Endothelial cell of umbilical vein (primary cell): Measurements from ENCODE around the gene SPTLC2. TPM values are rescaled to one million over a fixed set of nuclear protein-coding genes. Genes with fewer than 3 reads are reported as not detected.

ENCODE experiments used
- BruUV-seq: library from RNA; stranded (reverse); fragments of 400-500 nt; replicated peaks from 2 replicates; lab custom pipeline; 2021; lab: Mats Ljungman, UMichigan
- CTCF ChIA-PET: fragments of 300-600, 350-600 bp; sonication (Branson Sonifier 250); formaldehyde crosslinking; loops from one replicate; lab custom pipeline; 2021; ENCODE audit warnings: antibody characterized with exemption, inconsistent platforms; lab: Charles Lee
- POLR2A ChIA-PET: fragments of 300-600, 350-600 bp; sonication (Branson Sonifier 250); formaldehyde crosslinking; loops from one replicate; lab custom pipeline; 2021; ENCODE audit warnings: antibody characterized with exemption, inconsistent platforms; lab: Charles Lee
- DNase-seq: peaks from one replicate; pipeline ENCODE4 v3.0.0-alpha.2; 2011; ENCODE audit warnings: low read depth, low spot score
- FAIRE-seq: peaks from 2 replicates; lab custom pipeline; 2011; peaks lifted over from hg19 to GRCh38; lab: Jason Lieb, UNC
- H2AFZ ChIP-seq: 2 replicates; pipeline ENCODE4 v1.6.0; 2012; ENCODE audit warnings: low read depth, low read length, control low read depth, inconsistent platforms
- H3K27ac ChIP-seq: 2 replicates; pipeline ENCODE4 v1.5.1; 2011; ENCODE audit warnings: low read depth, mild to moderate bottlenecking, control low read depth, low read length, moderate library complexity; ENCODE audit not compliant: insufficient read depth
- H3K27me3 ChIP-seq, 2 experiments: 2 replicates each; pipeline versions ENCODE4 v1.6.0 to v1.6.1; 2011; ENCODE audit warnings: low read length in 2 of 2, mixed read lengths in 1 of 2; ENCODE audit not compliant: control insufficient read depth in 2 of 2, insufficient read depth in 2 of 2
- H3K36me3 ChIP-seq, 2 experiments: 2 replicates in 1 of 2; 3 replicates in 1 of 2; pipeline ENCODE4 v1.5.1; 2011; ENCODE audit warnings: low read length in 2 of 2, mild to moderate bottlenecking in 1 of 2, moderate library complexity in 1 of 2; ENCODE audit not compliant: control insufficient read depth in 2 of 2, insufficient read depth in 2 of 2; ENCODE audit errors: extremely low read depth in 1 of 2
- H3K4me1 ChIP-seq: 3 replicates; pipeline ENCODE4 v1.5.1; 2011; ENCODE audit warnings: mild to moderate bottlenecking, low read length; ENCODE audit not compliant: control insufficient read depth, insufficient read depth; ENCODE audit errors: extremely low read depth
- H3K4me2 ChIP-seq: 2 replicates; pipeline ENCODE4 v1.6.1; 2011; ENCODE audit warnings: low read length, control low read depth, mixed read lengths; ENCODE audit not compliant: insufficient read depth
- H3K4me3 ChIP-seq, 3 experiments: fragments of 200-600 bp in 1 of 3; sonication (generic), shearing (Covaris generic) in 1 of 3; replicated peaks in 1 of 3; 2 replicates each; pipeline ENCODE4 v1.5.1; 2011 to 2016; ENCODE audit warnings: control low read depth in 3 of 3, low read length in 3 of 3, mild to moderate bottlenecking in 2 of 3, inconsistent platforms in 1 of 3, low read depth in 1 of 3, moderate library complexity in 1 of 3; ENCODE audit not compliant: insufficient read depth in 1 of 3
- H3K79me2 ChIP-seq: 2 replicates; pipeline ENCODE4 v1.6.0; 2012; ENCODE audit warnings: low read length, inconsistent platforms; ENCODE audit not compliant: control insufficient read depth, insufficient read depth
- H3K9ac ChIP-seq: replicated peaks from 2 replicates; pipeline ENCODE3; 2011; ENCODE audit warnings: low read length, control low read depth; ENCODE audit not compliant: insufficient read depth; ENCODE audit errors: extremely low read depth
- H3K9me1 ChIP-seq: replicated peaks from 3 replicates; pipeline ENCODE4 v1.6.0; 2011; ENCODE audit warnings: mild to moderate bottlenecking, low read length; ENCODE audit not compliant: control insufficient read depth, insufficient read depth; ENCODE audit errors: extremely low read depth
- H3K9me3 ChIP-seq: replicated peaks from 2 replicates; pipeline ENCODE4 v1.5.1; 2012; ENCODE audit warnings: low read length, inconsistent platforms; ENCODE audit not compliant: control insufficient read depth, insufficient read depth
- H4K20me1 ChIP-seq: replicated peaks from 2 replicates; pipeline ENCODE3; 2011; ENCODE audit warnings: mild to moderate bottlenecking, low read length; ENCODE audit not compliant: control insufficient read depth, insufficient read depth; ENCODE audit errors: extremely low read depth
- CTCF ChIP-seq, 2 donors: IDR thresholded peaks; 1 replicate in 1 of 2; 2 replicates in 1 of 2; pipeline ENCODE4 v1.5.1; 2011; ENCODE audit warnings: low read length in 2 of 2, mild to moderate bottlenecking in 2 of 2, moderate library complexity in 2 of 2, control low read depth in 1 of 2, inconsistent platforms in 1 of 2, low read depth in 1 of 2; ENCODE audit not compliant: insufficient read depth in 1 of 2; ENCODE audit errors: extremely low read depth in 1 of 2
- EZH2 ChIP-seq: IDR thresholded peaks from 2 replicates; pipeline ENCODE4 v1.6.1; 2012; ENCODE audit warnings: borderline replicate concordance, low read depth, mild to moderate bottlenecking, moderate library complexity, low read length, inconsistent platforms; ENCODE audit not compliant: severe bottlenecking
- FOS ChIP-seq: IDR thresholded peaks from 2 replicates; pipeline ENCODE4 v1.6.1; 2011; ENCODE audit warnings: mild to moderate bottlenecking, low read length, moderate library complexity, borderline replicate concordance; ENCODE audit not compliant: insufficient read depth
- GATA2 ChIP-seq: IDR thresholded peaks from 2 replicates; pipeline ENCODE4 v1.7.0; 2011; ENCODE audit warnings: low read depth, mild to moderate bottlenecking, moderate library complexity, mixed read lengths, low read length; ENCODE audit not compliant: insufficient read length, insufficient read depth
- JUN ChIP-seq: IDR thresholded peaks from 2 replicates; pipeline ENCODE4 v1.6.1; 2011; ENCODE audit warnings: borderline replicate concordance, low read depth; ENCODE audit not compliant: insufficient read length, insufficient read depth
- MAX ChIP-seq: IDR thresholded peaks from 2 replicates; pipeline ENCODE4 v1.6.1; 2011; ENCODE audit not compliant: insufficient read depth, insufficient read length
- MYC ChIP-seq: IDR thresholded peaks from one replicate; pipeline ENCODE4 v1.6.1; 2011; ENCODE audit warnings: mild to moderate bottlenecking, low read depth, low read length
- POLR2A ChIP-seq: IDR thresholded peaks from 2 replicates; pipeline ENCODE4 v1.6.1; 2012; ENCODE audit warnings: low read depth, mild to moderate bottlenecking, control low read depth, low read length
- POLR2AphosphoS5 ChIP-seq: IDR thresholded peaks from 2 replicates; pipeline ENCODE4 v1.6.1; 2012; ENCODE audit warnings: low read depth, mild to moderate bottlenecking, control low read depth, low read length, moderate library complexity; ENCODE audit not compliant: insufficient read depth
- dilution Hi-C: fragments of 300-500 bp; cut with MboI; formaldehyde crosslinking; loops from one replicate; pipeline ENCODE4 v1.15.0; 2019; ENCODE audit warnings: low sequenced_read_pairs; ENCODE audit not compliant: extremely low pct_ligation_motif_present
- intact Hi-C: fragments of 100-400 bp; cut with micrococcal nuclease; formaldehyde crosslinking; loops from one replicate; pipeline ENCODE4 v1.10.0; 2022
- polyA plus RNA-seq, 4 experiments: library from polyadenylated mRNA; depleted of rRNA in 3 of 4; stranded (reverse) in 3 of 4; unstranded in 1 of 4; fragments of >200 nt; gene quantifications; 2 replicates each; pipeline versions ENCODE4 v1.2.1 to v1.2.3, GENCODE V29; 2011 to 2012; ENCODE audit warnings: missing spikeins in 1 of 4
- total RNA-seq: library from RNA; stranded (reverse); gene quantifications from 2 replicates; pipeline ENCODE4 v1.2.3, GENCODE V29; 2021

SPTLC2 gene
- total and polyA plus RNA-seq, 2 donors (not counting 3 experiments of a cell fraction or from before 2014, with no cell fraction given), result 19.1 to 71.3 TPM

GRCh38 chr14:77607741-77608302 is 8.6 kb downstream of the SPTLC2 start:
- H4K20me1 ChIP-seq, result no peaks in the 10 kb centered on the region

GRCh38 chr14:77605392-77605972 is 11.0 kb downstream of the SPTLC2 start:
- H3K36me3 ChIP-seq, result no peaks in the 10 kb centered on the region
- no peaks in the 10 kb centered on the region for H3K9me3 ChIP-seq
- peaks cover 89% of the 10 kb centered on the region for H3K79me2 ChIP-seq
- H3K27me3 ChIP-seq, result no peaks in the 10 kb centered on the region
- no peak overlapping the region for H2AFZ ChIP-seq
- no peak overlapping the region for H3K9ac ChIP-seq
- H3K4me3 ChIP-seq, result no peak overlapping the region
- BruUV-seq, result no TSS peak
- CTCF ChIA-PET, result interaction anchor here (1.2 kb wide), 2 partner anchors 23 to 55 kb away, joined by 4 read pairs; no protein-coding TSS in a partner anchor
- no peak overlapping the region for H3K27ac ChIP-seq
- no peak for DNase-seq
- FAIRE-seq, result no peak
- peaks cover 32% of the 10 kb centered on the region for H3K4me1 ChIP-seq
- no peak for TF ChIP-seq MYC
- TF ChIP-seq FOS, result no peak
- no peak for TF ChIP-seq EZH2
- no peak for TF ChIP-seq MAX
- no peak for TF ChIP-seq GATA2
- TF ChIP-seq JUN, result no peak
- TF ChIP-seq POLR2A, result no peak
- TF ChIP-seq POLR2AphosphoS5, result no peak
- TF ChIP-seq CTCF (IDR thresholded peaks at IDR 0.05; ENCODE audit: extremely low read depth in 1 of 2, insufficient read depth in 1 of 2, low read depth in 1 of 2, low read length in 2 of 2), result no peak
- H4K20me1 ChIP-seq, result peaks cover 3% of the 10 kb centered on the region
- intact Hi-C loops, result loop anchor here (2.0 kb wide), 1 partner anchor 17 kb away; no protein-coding TSS in a partner anchor
- H3K9me1 ChIP-seq, result no peaks in the 10 kb centered on the region
- dilution Hi-C loops, result no loop called here
- H3K4me2 ChIP-seq, result no peak overlapping the region
- POLR2A ChIA-PET, result no interaction called here

More at GRCh38 chr14:77607741-77608302, 8.6 kb downstream of the SPTLC2 start:
- Histone ChIP-seq H3K4me2 (peak overlapping the region; percentile 79), H3K9ac (peak overlapping the region; percentile 61), H2AFZ (no peak overlapping the region), H3K79me2 (peaks cover 92% of the 10 kb centered on the region), H3K27me3 (no peaks in the 10 kb centered on the region), H3K9me1 (no peaks in the 10 kb centered on the region), H3K36me3 (no peaks in the 10 kb centered on the region), H3K4me1 (peaks cover 42% of the 10 kb centered on the region), H3K27ac (peak overlapping the region; percentile 49), H3K9me3 (no peaks in the 10 kb centered on the region), H3K4me3 (peak overlapping the region in 1 of 3 experiments; percentile 10)
- no TSS peak for BruUV-seq
- intact Hi-C loops, result loop anchor here (1.0 kb wide), 1 partner anchor 8 kb away; the partner anchor contains the start of gene SPTLC2
- TF ChIP-seq FOS (no peak), JUN (peak; percentile 3)
- POLR2A ChIA-PET, result interaction anchor here (0.7 to 1.8 kb wide), 4 partner anchors 9 to 27 kb away, joined by 3 to 8 read pairs (median 5); no protein-coding TSS in a partner anchor
- DNase-seq (peak; percentile 93), FAIRE-seq (peak; percentile 86)
- dilution Hi-C loops, result no loop called here
- CTCF ChIA-PET, result interaction anchor here (0.6 to 2.2 kb wide), 12 partner anchors 9 to 150 kb away, joined by 3 to 14 read pairs (median 4); partner anchors contain the start of gene AHSA1
